OCI-LY1 (cell line): Measurements from ENCODE around the gene TPH1.

Source experiments
- EZH2 ChIP-seq: fragments of 200-600 bp; sonication (generic), shearing (Covaris generic); IDR thresholded peaks from 2 replicates; pipeline ENCODE4 v1.8.0; 2017; ENCODE audit warnings: borderline replicate concordance, mixed run types, mild to moderate bottlenecking, antibody characterized with exemption, low read length, moderate library complexity, mixed read lengths
- TF ChIP-seq, protein P1 (sequence below): fragments of 200-600 bp; sonication (generic), shearing (Covaris generic); IDR thresholded peaks from 2 replicates; pipeline ENCODE4 v1.5.1; 2017; ENCODE audit warnings: mild to moderate bottlenecking, antibody characterized with exemption, low read length, moderate library complexity, mixed read lengths

DNA sequence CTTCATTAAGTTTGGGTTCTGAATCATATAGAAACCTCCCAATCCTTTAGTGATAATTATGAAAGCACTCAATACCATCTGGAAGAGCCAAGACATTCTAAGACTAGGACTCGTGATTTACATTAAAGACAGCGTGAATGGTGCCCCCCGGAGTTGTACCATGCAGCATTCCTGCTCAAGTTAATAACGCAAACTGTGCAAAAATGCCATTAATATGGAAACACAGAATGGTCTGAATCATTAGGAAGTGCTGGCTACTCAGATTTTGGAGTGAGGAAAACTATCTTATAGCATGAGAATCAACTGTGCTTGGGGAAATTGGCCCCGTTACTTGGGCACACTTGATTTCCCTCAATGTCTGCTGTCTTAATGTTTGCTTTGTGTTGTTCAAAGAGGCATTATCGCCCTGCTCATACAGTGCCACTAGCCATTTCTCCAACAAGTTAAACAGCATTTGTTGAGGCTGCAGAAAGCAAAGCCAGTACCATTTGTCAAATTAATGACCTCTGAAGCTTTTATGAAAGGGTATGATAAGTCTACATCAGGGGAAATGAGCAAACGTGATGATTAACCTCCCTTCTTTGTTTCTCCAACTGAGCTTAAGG lies 18.5 kb upstream of the TPH1 start:
- no peak for TF ChIP-seq EZH2
- TF ChIP-seq, protein P1, sequence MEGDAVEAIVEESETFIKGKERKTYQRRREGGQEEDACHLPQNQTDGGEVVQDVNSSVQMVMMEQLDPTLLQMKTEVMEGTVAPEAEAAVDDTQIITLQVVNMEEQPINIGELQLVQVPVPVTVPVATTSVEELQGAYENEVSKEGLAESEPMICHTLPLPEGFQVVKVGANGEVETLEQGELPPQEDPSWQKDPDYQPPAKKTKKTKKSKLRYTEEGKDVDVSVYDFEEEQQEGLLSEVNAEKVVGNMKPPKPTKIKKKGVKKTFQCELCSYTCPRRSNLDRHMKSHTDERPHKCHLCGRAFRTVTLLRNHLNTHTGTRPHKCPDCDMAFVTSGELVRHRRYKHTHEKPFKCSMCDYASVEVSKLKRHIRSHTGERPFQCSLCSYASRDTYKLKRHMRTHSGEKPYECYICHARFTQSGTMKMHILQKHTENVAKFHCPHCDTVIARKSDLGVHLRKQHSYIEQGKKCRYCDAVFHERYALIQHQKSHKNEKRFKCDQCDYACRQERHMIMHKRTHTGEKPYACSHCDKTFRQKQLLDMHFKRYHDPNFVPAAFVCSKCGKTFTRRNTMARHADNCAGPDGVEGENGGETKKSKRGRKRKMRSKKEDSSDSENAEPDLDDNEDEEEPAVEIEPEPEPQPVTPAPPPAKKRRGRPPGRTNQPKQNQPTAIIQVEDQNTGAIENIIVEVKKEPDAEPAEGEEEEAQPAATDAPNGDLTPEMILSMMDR = no peak
